Kidney glomerular epithelial cell (primary cell): ENCODE measurements around the gene ITGA5.

Experiments
- DNase-seq: peaks from one replicate; lab custom pipeline; 2025; lab: John Stamatoyannopoulos, UW

The ITGA5 gene

GRCh38 chr12:54430471-54431069, 11.5 kb upstream of the ITGA5 start:
- no peak for DNase-seq

GRCh38 chr12:54429014-54429471, 10.0 kb upstream of the ITGA5 start:
- DNase-seq = no peak

- DNase-seq = no peak
Measured at GRCh38 chr12:54428050-54429013, 9.3 kb upstream of the ITGA5 start.

GRCh38 chr12:54427106-54427505, 8.0 kb upstream of the ITGA5 start:
- DNase-seq = no peak

GRCh38 chr12:54426690-54427089, 7.6 kb upstream of the ITGA5 start:
- no peak for DNase-seq

- DNase-seq = no peak
Measured at GRCh38 chr12:54425702-54426101, 6.6 kb upstream of the ITGA5 start.

- DNase-seq = no peak
Measured at GRCh38 chr12:54424224-54424623, 5.2 kb upstream of the ITGA5 start.

GRCh38 chr12:54423816-54424150, 4.7 kb upstream of the ITGA5 start:
- DNase-seq = no peak

GRCh38 chr12:54421879-54422250, 2.8 kb upstream of the ITGA5 start:
- DNase-seq = no peak

GRCh38 chr12:54421175-54421878, 2.3 kb upstream of the ITGA5 start:
- DNase-seq = no peak

GRCh38 chr12:54420766-54421144, 1.7 kb upstream of the ITGA5 start:
- DNase-seq = no peak

- no peak for DNase-seq
Measured at GRCh38 chr12:54418441-54419087, 502 bp downstream of the ITGA5 start.

GRCh38 chr12:54417712-54418440, 1.2 kb downstream of the ITGA5 start:
- DNase-seq = no peak

- no peak for DNase-seq
Measured at GRCh38 chr12:54416687-54417603, 2.1 kb downstream of the ITGA5 start.

- DNase-seq = no peak
Measured at GRCh38 chr12:54415221-54415929, 3.7 kb downstream of the ITGA5 start.

GRCh38 chr12:54413284-54414190, 5.5 kb downstream of the ITGA5 start:
- DNase-seq = no peak

GRCh38 chr12:54412786-54413185, 6.3 kb downstream of the ITGA5 start:
- no peak for DNase-seq

GRCh38 chr12:54412348-54412747, 6.7 kb downstream of the ITGA5 start:
- DNase-seq = no peak
